Natural killer cell (primary cell): ENCODE results near the gene ZBTB17. TPM values are rescaled to one million over a fixed set of nuclear protein-coding genes. Genes with fewer than 3 reads are reported as not detected.

Experiments used
- ATAC-seq, 3 donors: fragments of 150-1000 bp in 2 of 3; fragments of 200-7000 bp in 1 of 3; cut with Tn5 transposase; 1 replicate in 1 of 3; 2 replicates in 2 of 3; pipeline ENCODE4 v1.10.0; 2021; ENCODE audit warnings: mild to moderate bottlenecking in 2 of 3, moderate library complexity in 2 of 3
- DNase-seq, 2 donors: peaks; one replicate each; pipeline versions ENCODE4 v3.0.0 to v3.0.0-alpha.2; 2013 to 2021; ENCODE audit warnings: mixed read lengths in 1 of 2
- H3K27ac ChIP-seq: one replicate; pipeline ENCODE4 v1.5.1; 2013; ENCODE audit warnings: mild to moderate bottlenecking, low read length
- H3K27me3 ChIP-seq: one replicate; pipeline ENCODE4 v1.6.1; 2013; ENCODE audit warnings: low read length; ENCODE audit not compliant: control insufficient read depth, insufficient read depth
- H3K36me3 ChIP-seq: one replicate; pipeline ENCODE4 v1.6.1; 2013; ENCODE audit warnings: low read length; ENCODE audit not compliant: control insufficient read depth, insufficient read depth
- H3K4me1 ChIP-seq: one replicate; pipeline ENCODE4 v1.6.1; 2013; ENCODE audit warnings: low read length; ENCODE audit not compliant: control insufficient read depth, insufficient read depth
- H3K4me3 ChIP-seq: one replicate; pipeline ENCODE4 v1.5.1; 2013; ENCODE audit warnings: low read length
- H3K9me3 ChIP-seq: one replicate; pipeline ENCODE4 v1.6.1; 2013; ENCODE audit warnings: low read length; ENCODE audit not compliant: control insufficient read depth, insufficient read depth
- H3K27ac Mint-ChIP-seq, 2 donors: one replicate each; pipeline ENCODE4 v1.8.0; 2022; ENCODE audit warnings: mild to moderate bottlenecking in 2 of 2, mixed read lengths in 2 of 2, moderate library complexity in 1 of 2
- H3K27me3 Mint-ChIP-seq, 2 donors: one replicate each; pipeline ENCODE4 v1.8.0; 2022; ENCODE audit warnings: low read depth in 2 of 2, mixed read lengths in 2 of 2
- H3K36me3 Mint-ChIP-seq: one replicate; pipeline ENCODE4 v1.8.0; 2022; ENCODE audit warnings: mixed read lengths
- H3K4me1 Mint-ChIP-seq, 2 donors: one replicate each; pipeline ENCODE4 v1.8.0; 2022; ENCODE audit warnings: mixed read lengths in 2 of 2
- H3K4me3 Mint-ChIP-seq: one replicate; pipeline ENCODE4 v1.8.0; 2022; ENCODE audit warnings: mild to moderate bottlenecking, moderate library complexity, mixed read lengths
- H3K9me3 Mint-ChIP-seq, 2 donors: one replicate each; pipeline ENCODE4 v1.8.0; 2022; ENCODE audit warnings: mixed read lengths in 2 of 2
- WGBS: methylation state at CpG from one replicate; pipeline ENCODE4 v1.1.7; 2013; ENCODE audit warnings: missing lambda C conversion rate; ENCODE audit not compliant: insufficient coverage; 5-methylcytosine and 5-hydroxymethylcytosine counted together
- intact Hi-C: fragments of 100-400 bp; cut with micrococcal nuclease; formaldehyde crosslinking; loops from one replicate; pipeline ENCODE4 v1.14.2; 2022
- total RNA-seq, 4 donors: library from RNA; stranded (reverse); fragments of 120-200 nt in 1 of 4; gene quantifications; one replicate each; pipeline versions ENCODE4 v1.2.3 to v1.2.4, GENCODE V29; 2013 to 2022
- TF ChIP-seq, protein P1 (sequence below): fragments of 200-600 bp; IDR thresholded peaks from one replicate; pipeline ENCODE4 v1.8.0; 2022; ENCODE audit warnings: antibody characterized with exemption

ZBTB17 gene
- total RNA-seq, 3 donors from 2014 or later (not counting 1 experiment from before 2014, with no cell fraction given), result 86.0 to 100 (median 86.9) TPM

GRCh38 chr1:15963363-15963967, 12.4 kb downstream of the ZBTB17 start:
- Mint-ChIP-seq H3K36me3 (no peaks in the 10 kb centered on the region), H3K4me1 (peaks cover 44 to 46% of the 10 kb centered on the region in 2 donors), H3K27ac (peak overlapping the region in 1 of 2 donors; percentile 0), H3K27me3 (no peaks in the 10 kb centered on the region), H3K4me3 (no peak overlapping the region), H3K9me3 (no peaks in the 10 kb centered on the region)
- Histone ChIP-seq H3K36me3 (peaks cover 7% of the 10 kb centered on the region), H3K27ac (peak overlapping the region; percentile 27), H3K9me3 (no peaks in the 10 kb centered on the region), H3K4me3 (no peak overlapping the region), H3K27me3 (no peaks in the 10 kb centered on the region), H3K4me1 (peaks cover 36% of the 10 kb centered on the region)
- intact Hi-C loops, result no loop called here
- ATAC-seq (no peak), DNase-seq (no peak)
- TF ChIP-seq, protein P1, sequence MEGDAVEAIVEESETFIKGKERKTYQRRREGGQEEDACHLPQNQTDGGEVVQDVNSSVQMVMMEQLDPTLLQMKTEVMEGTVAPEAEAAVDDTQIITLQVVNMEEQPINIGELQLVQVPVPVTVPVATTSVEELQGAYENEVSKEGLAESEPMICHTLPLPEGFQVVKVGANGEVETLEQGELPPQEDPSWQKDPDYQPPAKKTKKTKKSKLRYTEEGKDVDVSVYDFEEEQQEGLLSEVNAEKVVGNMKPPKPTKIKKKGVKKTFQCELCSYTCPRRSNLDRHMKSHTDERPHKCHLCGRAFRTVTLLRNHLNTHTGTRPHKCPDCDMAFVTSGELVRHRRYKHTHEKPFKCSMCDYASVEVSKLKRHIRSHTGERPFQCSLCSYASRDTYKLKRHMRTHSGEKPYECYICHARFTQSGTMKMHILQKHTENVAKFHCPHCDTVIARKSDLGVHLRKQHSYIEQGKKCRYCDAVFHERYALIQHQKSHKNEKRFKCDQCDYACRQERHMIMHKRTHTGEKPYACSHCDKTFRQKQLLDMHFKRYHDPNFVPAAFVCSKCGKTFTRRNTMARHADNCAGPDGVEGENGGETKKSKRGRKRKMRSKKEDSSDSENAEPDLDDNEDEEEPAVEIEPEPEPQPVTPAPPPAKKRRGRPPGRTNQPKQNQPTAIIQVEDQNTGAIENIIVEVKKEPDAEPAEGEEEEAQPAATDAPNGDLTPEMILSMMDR, result no peak

GRCh38 chr1:15962671-15963362, 13.1 kb downstream of the ZBTB17 start:
- no peak for ATAC-seq
- H3K4me1 ChIP-seq, result peaks cover 34% of the 10 kb centered on the region

DNA sequence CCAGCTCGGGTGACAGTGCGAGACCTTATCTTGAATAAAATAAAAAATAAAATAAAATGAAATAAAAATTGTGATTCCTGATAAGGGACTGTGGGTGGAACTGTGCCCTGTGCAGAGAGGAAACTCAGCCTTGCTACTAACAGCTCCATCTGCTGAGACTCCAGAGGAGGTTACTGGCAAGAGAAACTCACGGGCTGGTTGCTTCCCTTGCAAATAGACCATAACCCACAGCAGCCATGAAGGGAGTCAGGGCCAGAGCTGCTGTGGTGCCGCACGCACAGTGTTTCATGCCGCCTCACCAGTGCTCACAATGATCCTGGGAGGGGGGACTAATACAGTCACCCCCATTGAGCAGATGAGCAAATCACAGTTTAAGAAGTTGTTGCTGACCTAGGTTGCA, 13.7 kb downstream of the ZBTB17 start:
- H3K27me3 Mint-ChIP-seq, result no peaks in the 10 kb centered on the region
- Histone ChIP-seq H3K4me3 (no peak overlapping the region), H3K9me3 (no peaks in the 10 kb centered on the region), H3K27me3 (no peaks in the 10 kb centered on the region), H3K27ac (no peak overlapping the region), H3K4me1 (peaks cover 32% of the 10 kb centered on the region), H3K36me3 (peaks cover 3% of the 10 kb centered on the region)
- 86% methylated on average over 4 of the region's 6 CpGs for WGBS
- no peaks in the 10 kb centered on the region for H3K36me3 Mint-ChIP-seq
- DNase-seq (no peak), ATAC-seq (no peak)
- H3K4me3 Mint-ChIP-seq, result no peak overlapping the region
- H3K27ac Mint-ChIP-seq, result no peak overlapping the region
- TF ChIP-seq, protein P1, result no peak
- H3K4me1 Mint-ChIP-seq, result peaks cover 41 to 47% of the 10 kb centered on the region in 2 donors
- intact Hi-C loops, result no loop called here
- no peaks in the 10 kb centered on the region for H3K9me3 Mint-ChIP-seq

More at GRCh38 chr1:15962671-15963362, 13.1 kb downstream of the ZBTB17 start:
- no peaks in the 10 kb centered on the region for H3K9me3 Mint-ChIP-seq
- Histone ChIP-seq H3K4me3 (no peak overlapping the region), H3K36me3 (peaks cover 3% of the 10 kb centered on the region), H3K27ac (no peak overlapping the region), H3K9me3 (no peaks in the 10 kb centered on the region), H3K27me3 (no peaks in the 10 kb centered on the region)
- intact Hi-C loops, result no loop called here
- H3K27me3 Mint-ChIP-seq, result no peaks in the 10 kb centered on the region
- H3K4me1 Mint-ChIP-seq, result peaks cover 41 to 45% of the 10 kb centered on the region in 2 donors
- TF ChIP-seq, protein P1, result no peak
- 95% methylated on average over 8 of the region's 8 CpGs for WGBS
- no peak overlapping the region for H3K4me3 Mint-ChIP-seq
- H3K36me3 Mint-ChIP-seq, result no peaks in the 10 kb centered on the region
- H3K27ac Mint-ChIP-seq, result no peak overlapping the region
- DNase-seq, result no peak
